HG03342 (cell line): ENCODE results near the gene NPAS3.

Experiments used
- ATAC-seq: cut with Tn5 transposase; IDR thresholded peaks from one replicate; pipeline ENCODE4 v1.9.1; 2021; ENCODE audit warnings: mild to moderate bottlenecking, moderate library complexity; ENCODE audit not compliant: unreplicated experiment

NPAS3 gene

GRCh38 chr14:33652566-33653307 lies 714.1 kb downstream of the NPAS3 start:
- ATAC-seq = no peak

- no peak for ATAC-seq
Measured at GRCh38 chr14:33653308-33653695, 714.6 kb downstream of the NPAS3 start.

- ATAC-seq = no peak
Measured at GRCh38 chr14:33655421-33655820, 716.7 kb downstream of the NPAS3 start.

GRCh38 chr14:33657476-33657875 lies 718.8 kb downstream of the NPAS3 start:
- ATAC-seq = no peak

- no peak for ATAC-seq
Measured at GRCh38 chr14:33660248-33660647, 721.6 kb downstream of the NPAS3 start.

- ATAC-seq = no peak
Measured at GRCh38 chr14:33661101-33661500, 722.4 kb downstream of the NPAS3 start.

- no peak for ATAC-seq
Measured at GRCh38 chr14:33668066-33668465, 729.4 kb downstream of the NPAS3 start.

GRCh38 chr14:33669111-33669510 lies 730.4 kb downstream of the NPAS3 start:
- ATAC-seq = no peak

GRCh38 chr14:33670235-33670634 lies 731.6 kb downstream of the NPAS3 start:
- no peak for ATAC-seq

- no peak for ATAC-seq
Measured at GRCh38 chr14:33671556-33671955, 732.9 kb downstream of the NPAS3 start.

GRCh38 chr14:33674927-33675326 lies 736.2 kb downstream of the NPAS3 start:
- ATAC-seq = no peak

GRCh38 chr14:33675415-33676130 lies 736.9 kb downstream of the NPAS3 start:
- ATAC-seq = no peak

- ATAC-seq = no peak
Measured at GRCh38 chr14:33676135-33676566, 737.5 kb downstream of the NPAS3 start.

GRCh38 chr14:33676891-33677290 lies 738.2 kb downstream of the NPAS3 start:
- ATAC-seq = no peak

GRCh38 chr14:33678005-33678404 lies 739.3 kb downstream of the NPAS3 start:
- no peak for ATAC-seq

GRCh38 chr14:33679025-33679424 lies 740.3 kb downstream of the NPAS3 start:
- no peak for ATAC-seq

GRCh38 chr14:33679461-33680225 lies 741.0 kb downstream of the NPAS3 start:
- no peak for ATAC-seq

- ATAC-seq = no peak
Measured at GRCh38 chr14:33680873-33681272, 742.2 kb downstream of the NPAS3 start.

GRCh38 chr14:33682760-33683159 lies 744.1 kb downstream of the NPAS3 start:
- ATAC-seq = no peak

GRCh38 chr14:33685026-33685425 lies 746.3 kb downstream of the NPAS3 start:
- ATAC-seq = no peak

GRCh38 chr14:33685698-33686097 lies 747.0 kb downstream of the NPAS3 start:
- no peak for ATAC-seq

GRCh38 chr14:33686218-33686617 lies 747.5 kb downstream of the NPAS3 start:
- ATAC-seq = no peak
